GM12801 (cell line): ENCODE data around the gene HK1.

ENCODE experiments used
- CTCF ChIP-seq: IDR thresholded peaks from one replicate; pipeline ENCODE4 v1.5.1; 2011; ENCODE audit warnings: control low read depth; ENCODE audit not compliant: insufficient read length; ENCODE audit errors: extremely low read depth

The HK1 gene

GRCh38 chr10:69292459-69292858 is 14.2 kb downstream of the HK1 start:
- TF ChIP-seq CTCF = no peak

- TF ChIP-seq CTCF = no peak
These were observed 16.8 kb downstream of the HK1 start for GRCh38 chr10:69295027-69295636.

- no peak for TF ChIP-seq CTCF
These were observed 25.3 kb downstream of the HK1 start for GRCh38 chr10:69303632-69304051.

- no peak for TF ChIP-seq CTCF
These were observed 28.1 kb downstream of the HK1 start for GRCh38 chr10:69306421-69306820.

- no peak for TF ChIP-seq CTCF
These were observed 29.1 kb downstream of the HK1 start for GRCh38 chr10:69307434-69307833.

GRCh38 chr10:69311309-69311708 is 33.0 kb downstream of the HK1 start:
- TF ChIP-seq CTCF = no peak

- no peak for TF ChIP-seq CTCF
These were observed 34.2 kb downstream of the HK1 start for GRCh38 chr10:69312528-69312927.
